Kidney epithelial cell (primary cell): ENCODE measurements around the gene SMARCA5. TPM values are rescaled to one million over a fixed set of nuclear protein-coding genes. Genes with fewer than 3 reads are reported as not detected.

Experiments used
- DNase-seq: peaks from one replicate; pipeline ENCODE4 v3.0.0-alpha.2; 2010; ENCODE audit warnings: low read depth
- H3K27me3 ChIP-seq: 2 replicates; pipeline ENCODE4 v1.6.0; 2011; ENCODE audit warnings: low read length; ENCODE audit not compliant: control insufficient read depth, insufficient read depth
- H3K36me3 ChIP-seq: 2 replicates; pipeline ENCODE4 v1.5.1; 2011; ENCODE audit warnings: low read length; ENCODE audit not compliant: control insufficient read depth, insufficient read depth
- H3K4me3 ChIP-seq: 2 replicates; pipeline ENCODE4 v1.5.1; 2011; ENCODE audit warnings: low read depth, mild to moderate bottlenecking, control low read depth, low read length
- CTCF ChIP-seq: IDR thresholded peaks from 2 replicates; pipeline ENCODE4 v1.5.1; 2011; ENCODE audit warnings: mild to moderate bottlenecking, moderate library complexity, low read length, control low read depth, inconsistent platforms; ENCODE audit not compliant: insufficient read depth, poor library complexity, severe bottlenecking
- total RNA-seq: library from RNA; depleted of rRNA; stranded (reverse); fragments of >200 nt; gene quantifications from 2 replicates; pipeline ENCODE4 v1.2.3, GENCODE V29; 2015

Gene SMARCA5
- total RNA-seq = 46.9 and 55.0 TPM in 2 replicates

- H3K36me3 ChIP-seq = no peaks in the 10 kb centered on the region
- H3K27me3 ChIP-seq = no peaks in the 10 kb centered on the region
- H3K4me3 ChIP-seq = peak within 1 kb of the TSS; percentile 93
- DNase-seq = peak; percentile 90
- no peak for TF ChIP-seq CTCF
These were observed at the start of gene SMARCA5 for GRCh38 chr4:143513314-143514168. TSS of gene SMARCA5 (plus strand) at chr4:143513702. CDS start at chr4:143513925, 223 bp downstream.

- no peak for TF ChIP-seq CTCF
- H3K4me3 ChIP-seq = no peak overlapping the region
These were observed 40.0 kb upstream of the SMARCA5 start for GRCh38 chr4:143473334-143474126.

GRCh38 chr4:143477487-143477886 lies 36.0 kb upstream of the SMARCA5 start:
- Histone ChIP-seq H3K4me3 (no peak overlapping the region), H3K36me3 (no peaks in the 10 kb centered on the region), H3K27me3 (no peaks in the 10 kb centered on the region)
- DNase-seq = no peak
- no peak for TF ChIP-seq CTCF

More at GRCh38 chr4:143473334-143474126, 40.0 kb upstream of the SMARCA5 start:
- H3K27me3 ChIP-seq = no peaks in the 10 kb centered on the region
- no peaks in the 10 kb centered on the region for H3K36me3 ChIP-seq
- no peak for DNase-seq

GRCh38 chr4:143481361-143481760 lies 32.1 kb upstream of the SMARCA5 start:
- Histone ChIP-seq H3K4me3 (no peak overlapping the region), H3K27me3 (no peaks in the 10 kb centered on the region), H3K36me3 (no peaks in the 10 kb centered on the region)
- DNase-seq = no peak
- no peak for TF ChIP-seq CTCF

- peak; percentile 52 for TF ChIP-seq CTCF
- no peak overlapping the region for H3K4me3 ChIP-seq
- H3K36me3 ChIP-seq = no peaks in the 10 kb centered on the region
- DNase-seq = no peak
- no peaks in the 10 kb centered on the region for H3K27me3 ChIP-seq
These were observed 30.7 kb upstream of the SMARCA5 start for GRCh38 chr4:143482840-143483239.
